Loucy (cell line): ENCODE results near the gene ECEL1.

ENCODE experiments used
- H2AFZ ChIP-seq: fragments of 200-600 bp; sonication (generic); 2 replicates; pipeline ENCODE4 v1.6.0; 2016; ENCODE audit warnings: antibody characterized with exemption, mild to moderate bottlenecking, low read length, moderate library complexity
- H3F3A ChIP-seq: fragments of 200-600 bp; 2 replicates; pipeline ENCODE4 v1.6.0; 2016; ENCODE audit warnings: antibody characterized with exemption, low read depth, mild to moderate bottlenecking
- H3K27me3 ChIP-seq: fragments of 200-600 bp; sonication (generic); 2 replicates; pipeline ENCODE4 v1.6.1; 2014; ENCODE audit warnings: low read length, mild to moderate bottlenecking; ENCODE audit not compliant: insufficient read depth, poor library complexity, severe bottlenecking
- H3K36me3 ChIP-seq: fragments of 200-600 bp; sonication (generic); 2 replicates; pipeline ENCODE4 v1.6.1; 2016; ENCODE audit warnings: low read length; ENCODE audit not compliant: insufficient read depth
- H3K4me1 ChIP-seq: fragments of 200-600 bp; sonication (generic); 2 replicates; pipeline ENCODE4 v1.5.1; 2014; ENCODE audit warnings: low read length, mild to moderate bottlenecking; ENCODE audit not compliant: insufficient read depth, poor library complexity, severe bottlenecking
- H3K4me2 ChIP-seq: fragments of 200-600 bp; sonication (generic); 2 replicates; pipeline ENCODE4 v1.6.0; 2014; ENCODE audit warnings: antibody characterized with exemption, low read length, low read depth, mild to moderate bottlenecking; ENCODE audit not compliant: poor library complexity, severe bottlenecking
- H3K4me3 ChIP-seq: fragments of 200-600 bp; sonication (generic); 2 replicates; pipeline ENCODE4 v1.5.1; 2014; ENCODE audit warnings: low read length, mild to moderate bottlenecking, mixed read lengths; ENCODE audit not compliant: poor library complexity, severe bottlenecking
- H3K79me2 ChIP-seq: fragments of 200-600 bp; sonication (generic); 2 replicates; pipeline ENCODE4 v1.6.1; 2014; ENCODE audit warnings: low read length; ENCODE audit not compliant: insufficient read depth
- H3K9ac ChIP-seq: fragments of 200-600 bp; sonication (generic); 2 replicates; pipeline ENCODE4 v1.6.0; 2014; ENCODE audit warnings: mild to moderate bottlenecking, low read depth, low read length, moderate library complexity; ENCODE audit not compliant: poor library complexity, severe bottlenecking
- H3K9me2 ChIP-seq: fragments of 200-600 bp; sonication (generic); replicated peaks from 2 replicates; pipeline ENCODE4 v1.6.1; 2016; ENCODE audit warnings: low read depth, low read length, mixed read lengths
- H3K9me3 ChIP-seq: fragments of 200-600 bp; sonication (generic); 2 replicates; pipeline ENCODE4 v1.6.1; 2014; ENCODE audit warnings: mild to moderate bottlenecking, antibody characterized with exemption, low read length, low read depth; ENCODE audit not compliant: insufficient read depth
- H4K20me1 ChIP-seq: fragments of 200-600 bp; sonication (generic); 2 replicates; pipeline ENCODE4 v1.6.0; 2014; ENCODE audit warnings: antibody characterized with exemption, low read length, mild to moderate bottlenecking; ENCODE audit not compliant: insufficient read depth, poor library complexity, severe bottlenecking
- CTCF ChIP-seq: fragments of 200-600 bp; sonication (generic); conservative IDR thresholded peaks from 2 replicates; pipeline ENCODE4 v1.5.1; 2014; ENCODE audit warnings: mild to moderate bottlenecking, antibody characterized with exemption, low read length
- EZH2phosphoT487 ChIP-seq: fragments of 200-600 bp; IDR thresholded peaks from 2 replicates; pipeline ENCODE4 v1.6.1; 2018; ENCODE audit warnings: antibody characterized with exemption, mild to moderate bottlenecking, moderate library complexity, borderline replicate concordance

The ECEL1 gene

GRCh38 chr2:232511336-232511890 lies 23.8 kb upstream of the ECEL1 start:
- no peaks in the 10 kb centered on the region for H4K20me1 ChIP-seq
- no peak overlapping the region for H3K4me3 ChIP-seq
- H3K4me2 ChIP-seq = no peak overlapping the region
- H3K27me3 ChIP-seq = no peaks in the 10 kb centered on the region
- no peaks in the 10 kb centered on the region for H3K4me1 ChIP-seq
- H3K9me3 ChIP-seq = no peaks in the 10 kb centered on the region
- H3K9ac ChIP-seq = no peak overlapping the region
- no peak overlapping the region for H2AFZ ChIP-seq
- no peaks in the 10 kb centered on the region for H3K36me3 ChIP-seq
- H3K79me2 ChIP-seq = no peaks in the 10 kb centered on the region
- H3K9me2 ChIP-seq = no peaks in the 10 kb centered on the region
- TF ChIP-seq EZH2phosphoT487 (no peak), CTCF (no peak)
- no peaks in the 10 kb centered on the region for H3F3A ChIP-seq

DNA sequence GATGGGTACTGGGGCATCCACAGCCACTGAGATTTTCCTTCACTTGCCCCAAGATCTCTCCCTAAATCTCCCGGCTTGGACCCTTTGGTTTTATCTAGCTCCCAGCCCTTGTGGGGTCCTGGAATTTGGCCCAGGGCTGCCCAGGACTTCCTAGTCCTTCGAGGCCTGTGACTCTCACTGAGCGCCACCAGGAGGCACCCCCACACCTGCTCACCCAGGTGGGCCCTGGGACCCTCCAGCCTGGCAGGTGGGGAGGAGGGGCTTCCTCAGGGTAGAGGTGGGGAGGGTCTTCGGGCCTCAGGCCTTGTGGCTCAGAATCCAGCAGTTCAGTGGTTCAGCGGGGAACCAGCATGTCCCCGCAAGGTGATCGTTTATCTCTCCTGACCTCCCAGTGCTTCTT lies 20.6 kb upstream of the ECEL1 start:
- no peak overlapping the region for H3K9ac ChIP-seq
- no peaks in the 10 kb centered on the region for H4K20me1 ChIP-seq
- H2AFZ ChIP-seq = no peak overlapping the region
- H3K9me2 ChIP-seq = no peaks in the 10 kb centered on the region
- no peaks in the 10 kb centered on the region for H3K4me1 ChIP-seq
- H3K4me3 ChIP-seq = no peak overlapping the region
- no peaks in the 10 kb centered on the region for H3K9me3 ChIP-seq
- no peaks in the 10 kb centered on the region for H3F3A ChIP-seq
- no peak overlapping the region for H3K4me2 ChIP-seq
- H3K27me3 ChIP-seq = no peaks in the 10 kb centered on the region
- no peaks in the 10 kb centered on the region for H3K36me3 ChIP-seq
- no peak for TF ChIP-seq EZH2phosphoT487
- TF ChIP-seq CTCF = no peak
- no peaks in the 10 kb centered on the region for H3K79me2 ChIP-seq

GRCh38 chr2:232506709-232507108 lies 19.1 kb upstream of the ECEL1 start:
- no peaks in the 10 kb centered on the region for H3K9me2 ChIP-seq
- H3K27me3 ChIP-seq = no peaks in the 10 kb centered on the region
- no peaks in the 10 kb centered on the region for H3K4me1 ChIP-seq
- H3K4me3 ChIP-seq = no peak overlapping the region
- no peaks in the 10 kb centered on the region for H3F3A ChIP-seq
- H4K20me1 ChIP-seq = no peaks in the 10 kb centered on the region
- no peak overlapping the region for H3K4me2 ChIP-seq
- no peaks in the 10 kb centered on the region for H3K79me2 ChIP-seq
- H2AFZ ChIP-seq = no peak overlapping the region
- no peak for TF ChIP-seq CTCF
- no peak for TF ChIP-seq EZH2phosphoT487
- H3K36me3 ChIP-seq = no peaks in the 10 kb centered on the region
- H3K9ac ChIP-seq = no peak overlapping the region
- H3K9me3 ChIP-seq = no peaks in the 10 kb centered on the region
